Suprapubic skin (tissue), 4 donors: ENCODE data around the gene LTBR.

Source experiments
- CTCF ChIP-seq, 2 donors: fragments of 200-600 bp in 1 of 2; fragments of 450-650 bp in 1 of 2; sonication (generic) in 1 of 2; IDR thresholded peaks; one replicate each; pipeline ENCODE4 v1.5.1; 2016 to 2019; ENCODE audit warnings: antibody characterized with exemption in 2 of 2, mild to moderate bottlenecking in 1 of 2, moderate library complexity in 1 of 2
- EP300 ChIP-seq: sonication (generic); formaldehyde crosslinking; IDR thresholded peaks from one replicate; pipeline ENCODE4 v1.6.1; 2017; ENCODE audit warnings: antibody characterized with exemption
- POLR2A ChIP-seq, 2 donors: fragments of 450-650 bp; IDR thresholded peaks; one replicate each; pipeline ENCODE4 v1.6.1; 2017; ENCODE audit warnings: antibody characterized with exemption in 2 of 2, mild to moderate bottlenecking in 2 of 2, moderate library complexity in 2 of 2
- POLR2AphosphoS5 ChIP-seq, 3 donors: sonication (generic); formaldehyde crosslinking; IDR thresholded peaks; one replicate each; pipeline ENCODE4 v1.6.1; 2017; ENCODE audit warnings: antibody characterized with exemption in 3 of 3

GRCh38 chr12:6386038-6386437 lies 2.1 kb downstream of the LTBR start:
- no peak for TF ChIP-seq CTCF (IDR thresholded peaks at IDR 0.05)
- TF ChIP-seq POLR2A (IDR thresholded peaks at IDR 0.05): no peak
- no peak for TF ChIP-seq POLR2AphosphoS5 (IDR thresholded peaks at IDR 0.05)
- TF ChIP-seq EP300: no peak
